Measurements from ENCODE around the gene TBCE. TPM values are rescaled to one million over a fixed set of nuclear protein-coding genes. Genes with fewer than 3 reads are reported as not detected.

The TBCE gene
- total RNA-seq, 2 experiments from 2014 or later: 30.2 to 32.6 TPM

DNA sequence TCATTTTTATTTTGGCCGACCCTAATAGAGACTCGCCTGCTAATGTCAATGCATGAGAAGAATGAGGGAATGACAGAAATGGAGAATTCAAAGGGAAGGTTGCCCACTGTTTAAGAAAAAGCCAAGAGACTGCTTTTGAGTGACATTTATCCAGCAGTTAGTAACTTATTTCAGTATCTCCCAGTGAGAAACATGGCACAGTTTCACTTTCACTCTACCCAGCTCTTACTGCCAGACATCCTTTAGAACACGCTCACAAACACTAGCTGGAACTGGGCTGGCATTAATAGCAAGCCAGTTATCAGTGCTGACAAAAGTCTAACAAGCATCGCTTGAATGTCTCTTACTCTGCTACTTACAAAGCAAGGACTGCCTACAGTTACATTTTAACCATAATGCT is 30.3 kb upstream of the TBCE start:
- Histone ChIP-seq H2AFZ (ENCODE audit: low read length) (no peak overlapping the region), H3K79me2 (ENCODE audit: insufficient read depth, low read depth, low read length) (peaks cover 25% of the 10 kb centered on the region), H3K9me3 (ENCODE audit: low read length) (no peaks in the 10 kb centered on the region), H3K4me1 (ENCODE audit: insufficient read depth, low read length, poor library complexity, severe bottlenecking) (peaks cover 5% of the 10 kb centered on the region), H3K9me2 (ENCODE audit: insufficient read depth, low read length) (no peaks in the 10 kb centered on the region), H3K4me2 (ENCODE audit: low read length) (no peak overlapping the region), H3K27ac (ENCODE audit: low read depth, low read length, poor library complexity, severe bottlenecking) (no peak overlapping the region), H4K20me1 (ENCODE audit: insufficient read depth, low read length) (peaks cover 5% of the 10 kb centered on the region; the same call in 1 of the 2 replicates), H3K4me3 (ENCODE audit: low read depth, low read length, poor library complexity, severe bottlenecking) (no peak overlapping the region), H3K36me3 (ENCODE audit: insufficient read depth, low read length) (peaks cover 27% of the 10 kb centered on the region)
- DNase-seq (ENCODE audit: low spot score): no peak
- intact Hi-C loops (cut with micrococcal nuclease; ENCODE audit: unreplicated experiment): no loop called here
- CTCF ChIA-PET (ENCODE audit: unreplicated experiment): no interaction called here
- TF ChIP-seq, protein P1, sequence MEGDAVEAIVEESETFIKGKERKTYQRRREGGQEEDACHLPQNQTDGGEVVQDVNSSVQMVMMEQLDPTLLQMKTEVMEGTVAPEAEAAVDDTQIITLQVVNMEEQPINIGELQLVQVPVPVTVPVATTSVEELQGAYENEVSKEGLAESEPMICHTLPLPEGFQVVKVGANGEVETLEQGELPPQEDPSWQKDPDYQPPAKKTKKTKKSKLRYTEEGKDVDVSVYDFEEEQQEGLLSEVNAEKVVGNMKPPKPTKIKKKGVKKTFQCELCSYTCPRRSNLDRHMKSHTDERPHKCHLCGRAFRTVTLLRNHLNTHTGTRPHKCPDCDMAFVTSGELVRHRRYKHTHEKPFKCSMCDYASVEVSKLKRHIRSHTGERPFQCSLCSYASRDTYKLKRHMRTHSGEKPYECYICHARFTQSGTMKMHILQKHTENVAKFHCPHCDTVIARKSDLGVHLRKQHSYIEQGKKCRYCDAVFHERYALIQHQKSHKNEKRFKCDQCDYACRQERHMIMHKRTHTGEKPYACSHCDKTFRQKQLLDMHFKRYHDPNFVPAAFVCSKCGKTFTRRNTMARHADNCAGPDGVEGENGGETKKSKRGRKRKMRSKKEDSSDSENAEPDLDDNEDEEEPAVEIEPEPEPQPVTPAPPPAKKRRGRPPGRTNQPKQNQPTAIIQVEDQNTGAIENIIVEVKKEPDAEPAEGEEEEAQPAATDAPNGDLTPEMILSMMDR (conservative IDR thresholded peaks at IDR 0.05; ENCODE audit: low read length): no peak
- TF ChIP-seq EZH2phosphoT487 (IDR thresholded peaks at IDR 0.05; ENCODE audit: borderline replicate concordance, low read depth, low read length): no peak
- BruUV-seq (replicated peaks): no TSS peak
- POLR2A ChIA-PET: no interaction called here

DNA sequence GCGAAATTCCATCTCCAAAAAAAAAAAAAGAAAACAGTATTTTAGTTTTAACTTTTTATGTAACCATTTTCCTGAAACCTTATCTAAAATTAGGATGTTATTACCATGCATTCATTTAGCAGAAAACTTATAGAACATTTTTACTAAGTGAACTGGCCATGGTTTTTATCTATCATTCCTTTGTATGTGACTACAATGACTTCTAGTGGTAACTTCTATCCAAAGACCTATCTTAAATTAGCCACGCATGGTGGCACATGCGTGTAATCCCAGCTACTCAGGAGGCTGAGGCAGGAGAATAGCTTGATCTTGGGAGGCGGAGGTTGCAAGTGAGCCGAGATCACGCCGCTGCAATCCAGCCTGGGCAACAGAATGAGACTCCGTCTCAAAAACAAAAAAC is 27.5 kb upstream of the TBCE start:
- intact Hi-C loops (cut with micrococcal nuclease; ENCODE audit: unreplicated experiment): no loop called here
- H3K4me2 ChIP-seq (ENCODE audit: low read length): no peak overlapping the region
- no peaks in the 10 kb centered on the region for H3K9me3 ChIP-seq (ENCODE audit: low read length)
- H3K27ac ChIP-seq (ENCODE audit: low read depth, low read length, poor library complexity, severe bottlenecking): no peak overlapping the region
- H4K20me1 ChIP-seq (ENCODE audit: insufficient read depth, low read length): no peaks in the 10 kb centered on the region; the same call in 1 of the 2 replicates
- H3K4me1 ChIP-seq (ENCODE audit: insufficient read depth, low read length, poor library complexity, severe bottlenecking): no peaks in the 10 kb centered on the region
- no peak overlapping the region for H2AFZ ChIP-seq (ENCODE audit: low read length)
- H3K79me2 ChIP-seq (ENCODE audit: insufficient read depth, low read depth, low read length): no peaks in the 10 kb centered on the region
- peaks cover 39% of the 10 kb centered on the region for H3K36me3 ChIP-seq (ENCODE audit: insufficient read depth, low read length)
- no peak overlapping the region for H3K4me3 ChIP-seq (ENCODE audit: low read depth, low read length, poor library complexity, severe bottlenecking)
- DNase-seq (ENCODE audit: low spot score): no peak
- TF ChIP-seq, protein P1 (conservative IDR thresholded peaks at IDR 0.05; ENCODE audit: low read length): no peak
- TF ChIP-seq EZH2phosphoT487 (IDR thresholded peaks at IDR 0.05; ENCODE audit: borderline replicate concordance, low read depth, low read length): no peak
- POLR2A ChIA-PET: interaction anchor here (0.9 to 1.6 kb wide), 2 partner anchors 9 to 77 kb away, joined by 3 read pairs; no protein-coding TSS in a partner anchor
- H3K9me2 ChIP-seq (ENCODE audit: insufficient read depth, low read length): no peaks in the 10 kb centered on the region
- CTCF ChIA-PET (ENCODE audit: unreplicated experiment): no interaction called here
- BruUV-seq (replicated peaks): no TSS peak

DNA sequence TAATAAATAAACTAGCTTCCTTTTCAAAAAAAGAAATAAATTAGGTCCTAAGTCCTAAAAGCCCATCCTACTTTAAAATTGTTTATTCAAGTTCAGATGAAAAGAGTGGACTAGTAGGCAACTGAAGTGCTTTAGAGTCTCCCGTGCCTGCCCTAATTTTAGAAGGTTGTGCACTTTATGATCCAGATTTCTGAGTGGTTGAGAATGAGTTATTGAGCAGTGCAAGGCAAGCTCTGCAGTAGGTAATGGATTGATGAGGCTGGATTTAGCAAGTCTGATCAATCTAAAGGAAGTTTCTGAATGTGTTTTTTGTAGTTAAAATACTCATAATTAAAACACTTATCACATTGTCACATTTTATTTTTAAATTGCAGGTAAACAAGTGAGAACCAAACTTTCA is 25.9 kb upstream of the TBCE start:
- Histone ChIP-seq H3K4me3 (ENCODE audit: low read depth, low read length, poor library complexity, severe bottlenecking) (no peak overlapping the region), H3K27ac (ENCODE audit: low read depth, low read length, poor library complexity, severe bottlenecking) (no peak overlapping the region), H3K36me3 (ENCODE audit: insufficient read depth, low read length) (peaks cover 28% of the 10 kb centered on the region), H3K4me2 (ENCODE audit: low read length) (no peak overlapping the region), H2AFZ (ENCODE audit: low read length) (no peak overlapping the region), H4K20me1 (ENCODE audit: insufficient read depth, low read length) (no peaks in the 10 kb centered on the region), H3K9me3 (ENCODE audit: low read length) (no peaks in the 10 kb centered on the region), H3K9me2 (ENCODE audit: insufficient read depth, low read length) (no peaks in the 10 kb centered on the region), H3K79me2 (ENCODE audit: insufficient read depth, low read depth, low read length) (no peaks in the 10 kb centered on the region), H3K4me1 (ENCODE audit: insufficient read depth, low read length, poor library complexity, severe bottlenecking) (no peaks in the 10 kb centered on the region)
- CTCF ChIA-PET (ENCODE audit: unreplicated experiment): no interaction called here
- TF ChIP-seq, protein P1 (conservative IDR thresholded peaks at IDR 0.05; ENCODE audit: low read length): no peak
- TF ChIP-seq EZH2phosphoT487 (IDR thresholded peaks at IDR 0.05; ENCODE audit: borderline replicate concordance, low read depth, low read length): no peak
- no TSS peak for BruUV-seq (replicated peaks)
- intact Hi-C loops (cut with micrococcal nuclease; ENCODE audit: unreplicated experiment): no loop called here
- DNase-seq (ENCODE audit: low spot score): no peak
- POLR2A ChIA-PET: interaction anchor here (0.7 to 0.9 kb wide), 2 partner anchors 11 to 1445 kb away, joined by 3 to 4 read pairs; no protein-coding TSS in a partner anchor

Measured in OCI-LY7 (cell line).